Posterior cingulate gyrus (tissue), 11 donors: Measurements from ENCODE around the gene ANKIB1.
"Not testable (repeated sequence)": the region's sequence is repeated elsewhere in the genome, so short reads cannot be mapped to it uniquely, and the experiment has no call there.

ENCODE experiments used
- DNase-seq, 10 donors: peaks; one replicate each; pipeline versions ENCODE4 v3.0.0 to v3.0.0-alpha.2; 2020 to 2021; ENCODE audit warnings: mixed read lengths in 3 of 10
- intact Hi-C: fragments of 100-400 bp; cut with DNase I; formaldehyde crosslinking; loops from one replicate; pipeline ENCODE4 v1.15.1; 2023

Gene ANKIB1

GRCh38 chr7:92366730-92367129 is 121.0 kb downstream of the ANKIB1 start:
- DNase-seq = no peak
- intact Hi-C loops = loop anchor here (10.0 kb wide), 1 partner anchor 122 kb away; the partner anchor contains the start of genes ANKIB1 and KRIT1

GRCh38 chr7:92368741-92369140 is 123.0 kb downstream of the ANKIB1 start:
- DNase-seq = no peak

GRCh38 chr7:92375013-92375412 is 129.2 kb downstream of the ANKIB1 start:
- intact Hi-C loops = no loop called here
- no peak for DNase-seq

More at GRCh38 chr7:92368741-92369140, 123.0 kb downstream of the ANKIB1 start:
- intact Hi-C loops = loop anchor here (10.0 kb wide), 1 partner anchor 124 kb away; the partner anchor contains the start of genes ANKIB1 and KRIT1

GRCh38 chr7:92391071-92391470 is 145.3 kb downstream of the ANKIB1 start:
- DNase-seq = no peak
- intact Hi-C loops = no loop called here

DNA sequence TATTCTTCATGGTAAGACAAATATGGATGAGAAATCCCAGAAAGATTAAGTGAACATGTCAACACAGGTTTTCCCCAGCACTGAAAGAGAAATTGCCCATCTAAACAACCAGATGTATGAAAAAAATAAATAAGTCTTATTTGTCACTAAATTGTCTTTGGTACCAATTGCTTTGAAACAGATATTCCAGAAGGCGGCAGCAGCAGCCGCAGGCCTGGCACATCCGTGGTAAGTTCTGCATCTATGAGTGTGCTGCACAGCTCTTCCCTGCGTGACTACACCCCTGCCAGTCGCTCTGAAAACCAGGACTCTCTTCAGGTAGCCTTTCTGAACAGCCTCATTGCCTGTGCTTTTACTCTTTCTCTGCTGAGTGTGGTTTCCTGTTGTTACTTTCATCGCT is 151.8 kb downstream of the ANKIB1 start:
- DNase-seq = no peak
- intact Hi-C loops = no loop called here

- intact Hi-C loops = no loop called here
Observed at GRCh38 chr7:92400013-92400412, 154.2 kb downstream of the ANKIB1 start.

DNA sequence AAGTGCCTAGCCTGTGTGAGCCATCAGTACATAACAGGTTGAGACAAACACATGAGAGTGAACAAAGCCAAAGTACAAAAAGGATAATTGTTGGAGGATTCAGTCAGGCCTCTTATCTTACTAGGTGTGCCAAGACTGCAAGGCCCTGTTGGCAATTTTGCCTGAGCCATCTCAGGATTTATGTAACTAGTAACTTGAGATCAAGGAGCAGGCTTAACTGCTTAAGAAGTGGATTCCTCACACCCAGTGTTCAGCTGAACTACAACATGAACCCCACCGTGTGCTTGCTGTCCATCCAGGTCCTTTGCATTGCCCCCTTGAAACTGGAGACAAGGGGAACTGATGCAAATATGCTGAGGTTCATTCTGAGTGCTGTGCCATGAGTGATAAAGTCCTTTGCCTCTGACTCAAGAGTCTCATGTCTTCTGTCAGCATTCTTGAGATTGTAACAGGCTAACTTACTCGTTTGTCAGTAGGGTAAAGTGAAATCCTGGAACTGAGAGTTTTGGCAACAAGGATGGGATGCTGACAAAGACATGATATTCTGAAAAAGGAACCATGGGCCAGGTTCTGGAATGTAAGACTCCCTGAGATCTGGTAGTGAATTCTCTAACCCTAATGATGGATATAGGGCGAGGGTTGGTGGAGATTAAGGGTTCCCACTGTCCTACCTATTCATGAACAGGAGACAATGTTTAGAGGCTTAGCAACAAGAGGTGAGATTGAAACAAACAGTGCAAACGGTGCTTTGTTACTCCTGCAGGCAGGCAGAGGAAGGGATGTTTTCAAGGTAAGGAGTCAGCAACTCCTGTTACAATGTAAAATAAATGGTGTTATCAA is 157.4 kb downstream of the ANKIB1 start:
- DNase-seq = no peak

More at GRCh38 chr7:92400013-92400412, 154.2 kb downstream of the ANKIB1 start:
- DNase-seq = no peak

DNA sequence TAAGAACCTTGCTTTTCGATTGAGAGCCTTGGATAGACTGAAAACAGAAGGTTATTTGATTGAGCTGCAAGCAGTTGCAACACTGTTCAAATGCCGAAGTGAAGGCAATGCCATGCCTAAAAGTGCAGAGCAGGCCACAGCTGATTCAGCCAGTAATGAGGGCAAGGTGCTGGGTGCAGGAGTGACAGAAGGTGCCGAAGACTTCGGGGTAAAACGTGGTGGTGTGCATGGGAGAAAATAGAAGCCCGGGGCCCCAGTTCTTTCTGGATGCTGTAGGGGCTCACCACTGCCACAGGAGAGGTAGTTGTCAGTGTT is 157.9 kb downstream of the ANKIB1 start:
- no peak for DNase-seq
- intact Hi-C loops = no loop called here

More for the DNA sequence above, 157.4 kb downstream of the ANKIB1 start:
- intact Hi-C loops = no loop called here

- no peak for DNase-seq
- intact Hi-C loops = no loop called here
Observed at GRCh38 chr7:92404170-92404614, 158.4 kb downstream of the ANKIB1 start.

DNA sequence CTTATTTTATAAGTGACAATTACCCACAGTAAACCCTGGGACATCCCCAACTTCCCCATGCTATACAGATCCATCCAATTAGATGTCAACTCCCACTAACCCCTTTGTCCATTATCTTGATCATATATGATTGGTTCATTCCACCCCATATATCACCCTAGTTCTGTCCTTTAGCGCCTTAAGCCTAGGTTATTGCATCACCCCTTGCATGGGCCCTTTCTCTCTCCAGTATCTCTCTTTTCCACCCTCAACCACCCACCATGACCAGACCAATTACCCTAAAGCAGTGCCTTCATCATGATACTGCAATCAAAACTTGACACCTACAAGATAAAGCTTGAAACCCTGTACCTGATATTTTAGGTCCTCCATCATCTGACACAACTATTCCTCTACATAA is 163.6 kb downstream of the ANKIB1 start:
- intact Hi-C loops = no loop called here
- no peak for DNase-seq

DNA sequence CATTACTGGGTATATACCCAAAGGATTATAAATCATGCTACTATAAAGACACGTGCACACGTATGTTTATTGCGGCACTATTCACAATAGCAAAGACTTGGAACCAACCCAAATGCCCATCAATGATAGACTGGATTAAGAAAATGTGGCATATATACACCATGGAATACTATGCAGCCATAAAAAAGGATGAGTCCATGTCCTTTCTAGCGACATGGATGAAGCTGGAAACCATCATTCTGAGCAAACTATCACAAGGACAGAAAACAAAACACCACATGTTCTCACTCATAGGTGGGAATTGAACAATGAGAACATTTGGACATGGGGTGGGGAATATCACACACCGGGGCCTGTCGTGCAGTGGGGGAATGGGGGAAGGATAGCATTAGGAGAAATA is 164.4 kb downstream of the ANKIB1 start:
- DNase-seq, intact Hi-C loops: not testable (repeated sequence)

- intact Hi-C loops = no loop called here
- no peak for DNase-seq
Observed at GRCh38 chr7:92412745-92413144, 167.0 kb downstream of the ANKIB1 start.

DNA sequence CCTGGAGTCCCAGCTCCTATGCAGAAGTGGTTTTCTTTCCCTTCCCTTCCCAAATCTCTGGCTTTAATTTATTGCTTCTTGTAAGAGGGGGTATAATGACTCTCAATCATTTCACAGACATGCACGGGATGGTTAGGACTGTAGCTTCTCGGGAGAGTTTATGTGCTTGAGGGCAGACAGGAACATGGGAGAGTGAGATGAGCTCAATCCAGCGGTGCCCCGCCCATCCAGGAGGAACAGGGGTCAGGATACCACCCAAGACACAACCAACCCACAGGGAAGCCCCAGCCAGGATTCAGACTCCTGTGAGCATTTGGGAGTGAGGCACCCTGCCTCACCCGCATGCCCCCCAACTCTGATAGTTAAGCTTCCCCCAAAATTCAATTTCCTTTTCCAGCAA is 167.8 kb downstream of the ANKIB1 start:
- intact Hi-C loops = no loop called here
- DNase-seq = no peak

DNA sequence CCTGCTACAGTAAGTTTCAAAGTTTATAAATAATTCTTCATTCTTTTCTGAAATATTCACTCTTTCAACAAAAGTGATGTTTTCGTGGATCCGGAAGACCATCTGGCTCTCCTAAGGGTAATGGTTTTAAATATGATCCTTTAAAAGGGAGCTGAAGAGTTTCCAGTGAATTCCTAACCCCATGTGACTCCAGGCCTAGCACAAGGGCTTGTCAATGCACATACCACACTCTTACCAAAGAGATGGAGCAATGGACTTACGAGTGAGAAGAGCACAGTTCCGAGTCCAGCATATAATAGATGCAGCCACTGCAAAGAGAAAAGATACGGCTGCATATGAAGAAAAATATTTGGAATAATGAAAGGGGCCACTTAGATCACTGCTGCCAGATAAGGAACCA is 169.5 kb downstream of the ANKIB1 start:
- DNase-seq = no peak
- intact Hi-C loops = no loop called here

GRCh38 chr7:92417913-92418312 is 172.1 kb downstream of the ANKIB1 start:
- intact Hi-C loops = no loop called here
- DNase-seq = peak in 1 of 10 donors; percentile 26

GRCh38 chr7:92421676-92422435 is 176.1 kb downstream of the ANKIB1 start:
- DNase-seq = no peak
- intact Hi-C loops = loop anchor here (10.0 kb wide), 1 partner anchor 177 kb away; the partner anchor contains the start of genes ANKIB1 and KRIT1

GRCh38 chr7:92422926-92423325 is 177.2 kb downstream of the ANKIB1 start:
- intact Hi-C loops = loop anchor here (10.0 kb wide), 1 partner anchor 178 kb away; the partner anchor contains the start of genes ANKIB1 and KRIT1
- DNase-seq = no peak

DNA sequence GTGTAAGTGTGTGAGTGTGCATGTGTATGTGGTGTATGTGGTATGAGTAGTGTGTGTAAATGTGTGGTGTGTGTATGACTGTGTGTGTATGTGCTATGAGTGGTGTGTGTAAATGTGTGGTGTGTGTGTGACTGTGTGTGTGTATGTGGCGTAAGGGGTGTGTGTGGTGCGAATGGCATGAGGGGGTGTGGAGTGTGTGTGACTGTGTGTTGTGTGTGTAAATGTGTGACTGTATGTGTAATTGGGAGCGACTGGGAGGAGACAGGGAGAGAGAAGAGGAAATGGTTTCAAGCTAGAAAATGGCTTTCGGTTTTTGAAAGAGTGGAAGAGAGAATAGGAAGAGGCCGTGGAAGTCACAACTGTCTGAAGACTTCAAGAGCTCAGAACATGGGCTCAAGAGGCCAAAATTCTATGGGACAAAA is 177.9 kb downstream of the ANKIB1 start:
- no peak for DNase-seq
- intact Hi-C loops = loop anchor here (1.0 to 10.0 kb wide), 2 partner anchors 24 to 179 kb away; partner anchors contain the start of genes ANKIB1, GATAD1 and KRIT1

- peak in 2 of 10 donors; percentile 20 to 86 for DNase-seq
Observed at GRCh38 chr7:92425311-92425947, 179.7 kb downstream of the ANKIB1 start.

GRCh38 chr7:92427193-92427592 is 181.4 kb downstream of the ANKIB1 start:
- DNase-seq = no peak
- intact Hi-C loops = loop anchor here (10.0 kb wide), 1 partner anchor 182 kb away; the partner anchor contains the start of genes ANKIB1 and KRIT1

More at GRCh38 chr7:92425311-92425947, 179.7 kb downstream of the ANKIB1 start:
- intact Hi-C loops = loop anchor here (10.0 kb wide), 1 partner anchor 181 kb away; the partner anchor contains the start of genes ANKIB1 and KRIT1
